ENCODE measurements around the gene CLPTM1L. TPM values are rescaled to one million over a fixed set of nuclear protein-coding genes. Genes with fewer than 3 reads are reported as not detected.

The CLPTM1L gene
- total and polyA plus RNA-seq, 9 of the 15 experiments (the other 6 are each of a cell fraction or from before 2014, with no cell fraction given): 3.5 to 217 (median 177) TPM

DNA sequence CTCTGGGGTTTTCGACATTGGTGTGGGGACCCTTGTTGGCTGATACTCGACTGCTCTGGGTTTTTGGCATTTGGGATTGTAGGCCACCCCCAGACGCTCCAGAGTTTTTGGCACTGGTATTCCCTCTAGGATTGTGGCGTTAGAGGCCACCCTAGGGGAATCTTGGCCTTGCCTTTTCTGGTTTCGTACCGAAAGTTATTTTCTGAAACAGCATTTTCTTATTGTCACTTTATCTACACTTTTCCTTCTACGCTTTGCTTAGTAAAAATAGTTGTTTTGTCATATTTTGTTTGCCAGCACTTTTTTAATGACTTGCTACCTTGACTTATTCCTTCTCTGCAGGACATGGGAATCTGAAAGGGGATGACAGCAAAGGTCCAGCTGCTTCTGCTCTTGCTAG lies 25.1 kb upstream of the CLPTM1L start (continued):
- TF ChIP-seq IFI16 (CRISPR knock-in tag; IDR thresholded peaks at IDR 0.05): no peak

GRCh38 chr5:1368756-1369155 lies 23.9 kb upstream of the CLPTM1L start:
- BruUV-seq (replicated peaks): no TSS peak
- no peak overlapping the region for H3K9ac ChIP-seq (ENCODE audit: insufficient read depth in 1 of 2, low read depth in 2 of 2, low read length in 2 of 2)
- no peaks in the 10 kb centered on the region for H3K36me3 ChIP-seq (ENCODE audit: control insufficient read depth, insufficient read depth, low read length)
- no peak overlapping the region for H3K4me2 ChIP-seq (ENCODE audit: insufficient read depth, low read length)
- H3K9me3 ChIP-seq (replicated peaks; ENCODE audit: control insufficient read depth, insufficient read depth, low read depth, low read length): no peaks in the 10 kb centered on the region
- no peak overlapping the region for H3K4me3 ChIP-seq
- FAIRE-seq: no peak
- 5% methylated on average over 4 of the region's 4 CpGs for WGBS (ENCODE audit: insufficient coverage, low coverage, missing lambda C conversion rate)
- no peak overlapping the region for H3K27ac ChIP-seq (ENCODE audit: extremely low read depth, low read depth, low read length)
- peaks cover 3% of the 10 kb centered on the region for H4K20me1 ChIP-seq (replicated peaks; ENCODE audit: control insufficient read depth, insufficient read depth, low read length)
- no peak for DNase-seq (ENCODE audit: extremely low read depth in 1 of 4, low spot score in 3 of 4)
- intact Hi-C loops (cut with micrococcal nuclease) (no loop called here), in situ Hi-C loops (cut with MboI) (no loop called here)
- no peak overlapping the region for H2AFZ ChIP-seq (ENCODE audit: low read depth, low read length)
- no peaks in the 10 kb centered on the region for H3K79me2 ChIP-seq (ENCODE audit: control insufficient read depth, insufficient read depth, low read length)
- peaks cover 60 to 66% of the 10 kb centered on the region in 2 experiments for H3K27me3 ChIP-seq (ENCODE audit: control insufficient read depth in 2 of 2, insufficient read depth in 2 of 2, low read length in 2 of 2)
- ChIA-PET CTCF (ENCODE audit: low intra/inter-chr PET ratio) (no interaction called here), POLR2A (no interaction called here)
- H3K4me1 ChIP-seq (replicated peaks in 1 of 2; ENCODE audit: control insufficient read depth in 2 of 2, insufficient read depth in 2 of 2, low read length in 2 of 2): no peaks in the 10 kb centered on the region; a peak in 1 of 5 replicates
- no peaks in the 10 kb centered on the region for H3K9me1 ChIP-seq (ENCODE audit: control insufficient read depth, insufficient read depth, low read length)
- ATAC-seq: no peak
- TF ChIP-seq RBM39 (optimal IDR thresholded peaks at IDR 0.05; ENCODE audit: low read depth, low read length) (no peak), ZNF707 (CRISPR knock-in tag; conservative IDR thresholded peaks at IDR 0.05) (no peak), CBX3 (IDR thresholded peaks at IDR 0.05; ENCODE audit: borderline replicate concordance in 1 of 2, low read length in 2 of 2) (no peak), ATF6 (CRISPR knock-in tag; IDR thresholded peaks at IDR 0.05) (no peak), FOXP1 (CRISPR knock-in tag; IDR thresholded peaks at IDR 0.05) (no peak), ATF2 (CRISPR knock-in tag; IDR thresholded peaks at IDR 0.05) (no peak), MNT (conservative IDR thresholded peaks at IDR 0.05) (no peak), ZNF311 (CRISPR knock-in tag; IDR thresholded peaks at IDR 0.05) (no peak), PTTG1 (tag; IDR thresholded peaks at IDR 0.05; ENCODE audit: low read depth) (no peak), ZC3H11A (IDR thresholded peaks at IDR 0.05; ENCODE audit: low read depth, low read length) (no peak), GATAD2B (IDR thresholded peaks at IDR 0.05; ENCODE audit: borderline replicate concordance) (no peak), FOXJ3 (CRISPR knock-in tag; IDR thresholded peaks at IDR 0.05) (no peak), SIN3A (IDR thresholded peaks at IDR 0.05; ENCODE audit: borderline replicate concordance in 2 of 2, control insufficient read depth in 1 of 2, low read depth in 2 of 2, low read length in 2 of 2) (no peak), ATF1 (CRISPR knock-in tag; IDR thresholded peaks at IDR 0.05) (no peak), ATF1 (tag; IDR thresholded peaks at IDR 0.05) (no peak), MCM2 (IDR thresholded peaks at IDR 0.05; ENCODE audit: low read depth) (no peak)
- TF ChIP-seq, protein P1, sequence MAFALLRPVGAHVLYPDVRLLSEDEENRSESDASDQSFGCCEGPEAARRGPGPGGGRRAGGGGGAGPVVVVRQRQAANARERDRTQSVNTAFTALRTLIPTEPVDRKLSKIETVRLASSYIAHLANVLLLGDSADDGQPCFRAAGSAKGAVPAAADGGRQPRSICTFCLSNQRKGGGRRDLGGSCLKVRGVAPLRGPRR (CRISPR knock-in tag; IDR thresholded peaks at IDR 0.05): no peak

Measured in K562 (cell line).